SK-N-SH (cell line): ENCODE results near the gene UGGT2. TPM values are rescaled to one million over a fixed set of nuclear protein-coding genes. Genes with fewer than 3 reads are reported as not detected.

Source experiments
- CTCF ChIA-PET: fragments of 300-600, 350-600 bp; formaldehyde crosslinking; extraction: SDS; loops from one replicate; lab custom pipeline; 2021; lab: Yijun Ruan, JAX
- POLR2A ChIA-PET: fragments of 350-600 bp; sonication (Branson Sonifier 250); formaldehyde crosslinking; extraction: SDS; loops from one replicate; lab custom pipeline; 2020; ENCODE audit warnings: antibody characterized with exemption, inconsistent platforms; lab: Yijun Ruan, JAX
- DNase-seq: peaks from one replicate; pipeline ENCODE4 v3.0.0; 2012
- H2AFZ ChIP-seq: fragments of 200-600 bp; sonication (generic); 2 replicates; pipeline ENCODE4 v1.8.1; 2016; ENCODE audit warnings: antibody characterized with exemption, mild to moderate bottlenecking, low read depth
- H3F3A ChIP-seq: fragments of 200-600 bp; sonication (generic); replicated peaks from 2 replicates; pipeline ENCODE3; 2016; ENCODE audit warnings: antibody characterized with exemption, mild to moderate bottlenecking; ENCODE audit not compliant: insufficient read depth
- H3K27ac ChIP-seq, 2 experiments: fragments of 200-500 bp in 1 of 2; fragments of 200-600 bp in 1 of 2; sonication (Bioruptor generic) in 1 of 2; sonication (generic), shearing (Covaris generic) in 1 of 2; 2 replicates each; pipeline versions ENCODE4 v1.5.1 to v1.6.1; 2014 to 2016; ENCODE audit warnings: low read depth in 2 of 2, inconsistent platforms in 1 of 2, low read length in 1 of 2, mild to moderate bottlenecking in 1 of 2, mixed read lengths in 1 of 2
- H3K27me3 ChIP-seq: fragments of 200-600 bp; sonication (generic), shearing (Covaris generic); 2 replicates; pipeline ENCODE4 v1.6.1; 2016; ENCODE audit warnings: mixed run types; ENCODE audit not compliant: insufficient read depth
- H3K36me3 ChIP-seq, 2 experiments: fragments of 200-500 bp in 1 of 2; fragments of 200-600 bp in 1 of 2; sonication (Bioruptor generic) in 1 of 2; sonication (generic) in 1 of 2; replicated peaks in 1 of 2; 2 replicates each; pipeline versions ENCODE3 to v1.5.1; 2014 to 2016; ENCODE audit warnings: low read length in 1 of 2, mild to moderate bottlenecking in 1 of 2; ENCODE audit not compliant: insufficient read depth in 2 of 2, control insufficient read depth in 1 of 2
- H3K4me1 ChIP-seq, 2 experiments: fragments of 200-500 bp in 1 of 2; fragments of 200-600 bp in 1 of 2; sonication (Bioruptor generic) in 1 of 2; sonication (generic), shearing (Covaris generic) in 1 of 2; 2 replicates each; pipeline versions ENCODE4 v1.5.1 to v1.6.1; 2014 to 2016; ENCODE audit warnings: low read depth in 1 of 2, low read length in 1 of 2, mixed run types in 1 of 2; ENCODE audit not compliant: insufficient read depth in 2 of 2, control insufficient read depth in 1 of 2
- H3K4me2 ChIP-seq: fragments of 200-600 bp; sonication (generic), shearing (Covaris generic); 2 replicates; pipeline ENCODE4 v1.6.1; 2017; ENCODE audit warnings: mixed run types
- H3K4me3 ChIP-seq, 2 experiments: fragments of 200-500 bp in 1 of 2; fragments of 200-600 bp in 1 of 2; sonication (Bioruptor generic) in 1 of 2; sonication (generic), shearing (Covaris generic) in 1 of 2; 2 replicates each; pipeline versions ENCODE4 v1.5.1 to v1.8.1; 2014 to 2016; ENCODE audit warnings: low read depth in 2 of 2, inconsistent platforms in 1 of 2, low read length in 1 of 2, mild to moderate bottlenecking in 1 of 2, mixed read lengths in 1 of 2, moderate library complexity in 1 of 2
- H3K79me2 ChIP-seq: fragments of 200-600 bp; sonication (generic); 2 replicates; pipeline ENCODE4 v1.8.1; 2017; ENCODE audit warnings: mild to moderate bottlenecking; ENCODE audit not compliant: insufficient read depth
- H3K9ac ChIP-seq: fragments of 200-600 bp; sonication (generic); 2 replicates; pipeline ENCODE4 v1.6.1; 2017; ENCODE audit warnings: mixed run types
- H3K9me2 ChIP-seq: fragments of 200-600 bp; sonication (generic); 2 replicates; pipeline ENCODE4 v1.6.1; 2017; ENCODE audit warnings: mixed run types
- H3K9me3 ChIP-seq: fragments of 200-600 bp; sonication (generic); 2 replicates; pipeline ENCODE4 v1.6.1; 2017; ENCODE audit warnings: mixed run types, mild to moderate bottlenecking, moderate library complexity
- H4K20me1 ChIP-seq: fragments of 200-600 bp; sonication (generic); 2 replicates; pipeline ENCODE4 v1.6.1; 2017; ENCODE audit warnings: mild to moderate bottlenecking, mixed run types; ENCODE audit not compliant: insufficient read depth
- CHD2 ChIP-seq: fragments of 150-350 bp; IDR thresholded peaks from 2 replicates; pipeline ENCODE4 v1.6.1; 2018; ENCODE audit warnings: low read length; ENCODE audit not compliant: partially characterized antibody
- FOSL2 ChIP-seq: IDR thresholded peaks from 2 replicates; pipeline ENCODE4 v1.4.0; 2012; ENCODE audit warnings: low read depth, mild to moderate bottlenecking, moderate library complexity, borderline replicate concordance
- FOXJ3 ChIP-seq: sonication (generic); formaldehyde crosslinking; IDR thresholded peaks from 2 replicates; pipeline ENCODE4 v1.5.1; 2020; ENCODE audit warnings: mild to moderate bottlenecking, missing genetic modification reagents
- FOXM1 ChIP-seq: IDR thresholded peaks from 2 replicates; pipeline ENCODE4 v1.4.0; 2012; ENCODE audit warnings: low read depth, mild to moderate bottlenecking
- GABPA ChIP-seq: IDR thresholded peaks from 2 replicates; pipeline ENCODE4 v1.4.0; 2012; ENCODE audit warnings: low read depth, mild to moderate bottlenecking
- GATA2 ChIP-seq: sonication (generic); formaldehyde crosslinking; IDR thresholded peaks from 2 replicates; pipeline ENCODE4 v1.5.0; 2020; ENCODE audit warnings: mild to moderate bottlenecking, missing genetic modification reagents
- JUND ChIP-seq: IDR thresholded peaks from 2 replicates; pipeline ENCODE4 v1.4.0; 2012
- NRF1 ChIP-seq: IDR thresholded peaks from 2 replicates; pipeline ENCODE4 v1.6.1; 2012; ENCODE audit warnings: low read depth, mild to moderate bottlenecking, low read length
- RFX5 ChIP-seq: IDR thresholded peaks from 2 replicates; pipeline ENCODE4 v1.6.1; 2012; ENCODE audit warnings: mild to moderate bottlenecking, improper control_type of control experiment, low read length
- SMC3 ChIP-seq: IDR thresholded peaks from 2 replicates; pipeline ENCODE4 v1.6.1; 2012; ENCODE audit warnings: low read depth, low read length, improper control_type of control experiment
- TAF1 ChIP-seq: IDR thresholded peaks from 2 replicates; pipeline ENCODE4 v1.6.1; 2012; ENCODE audit warnings: low read depth, mild to moderate bottlenecking, low read length, moderate library complexity, borderline replicate concordance
- TCF12 ChIP-seq: IDR thresholded peaks from 2 replicates; pipeline ENCODE4 v1.4.0; 2012
- TEAD4 ChIP-seq: IDR thresholded peaks from 2 replicates; pipeline ENCODE4 v1.4.0; 2012; ENCODE audit warnings: mild to moderate bottlenecking, borderline replicate concordance; ENCODE audit not compliant: insufficient read depth
- USF1 ChIP-seq: IDR thresholded peaks from 2 replicates; pipeline ENCODE4 v1.4.0; 2012; ENCODE audit warnings: low read depth, borderline replicate concordance
- YY1 ChIP-seq: IDR thresholded peaks from 2 replicates; pipeline ENCODE4 v1.4.0; 2012; ENCODE audit warnings: low read depth, mild to moderate bottlenecking
- WGBS: methylation state at CpG from one replicate; pipeline ENCODE4 v1.1.6; 2017; ENCODE audit warnings: low lambda C conversion rate; 5-methylcytosine and 5-hydroxymethylcytosine counted together
- polyA plus RNA-seq, 3 experiments: library from polyadenylated mRNA; depleted of rRNA; stranded (reverse); fragments of >200 nt; gene quantifications; 2 replicates each; pipeline ENCODE4 v1.2.3, GENCODE V29; 2012
- TF ChIP-seq, protein P1 (sequence below): IDR thresholded peaks from 2 replicates; pipeline ENCODE4 v1.4.0; 2012; ENCODE audit warnings: low read depth

UGGT2 gene
- polyA plus RNA-seq, 1 of the 3 experiments (the other 2 are of a cell fraction) = 13.3 TPM

GRCh38 chr13:95784900-95785290 lies 268.3 kb downstream of the UGGT2 start:
- Histone ChIP-seq H3K9me3 (no peaks in the 10 kb centered on the region), H3K9ac (no peak overlapping the region), H3K4me3 (no peak overlapping the region), H3K27me3 (no peaks in the 10 kb centered on the region), H3K9me2 (no peaks in the 10 kb centered on the region), H3K27ac (peak overlapping the region; percentile 37 to 51; a peak in 3 of 4 replicates), H3F3A (peaks cover 2% of the 10 kb centered on the region), H3K4me1 (peaks cover 8 to 17% of the 10 kb centered on the region in 2 experiments; a peak in 3 of 4 replicates), H4K20me1 (no peaks in the 10 kb centered on the region), H2AFZ (no peak overlapping the region), H3K4me2 (peak overlapping the region; percentile 23; the same call in 1 of the 2 replicates), H3K36me3 (peaks cover 8 to 15% of the 10 kb centered on the region in 2 experiments), H3K79me2 (peaks cover 3% of the 10 kb centered on the region; the same call in 1 of the 2 replicates)
- DNase-seq = peak; percentile 26
- ChIA-PET POLR2A (no interaction called here), CTCF (interaction anchor here (1.5 kb wide), 1 partner anchor 15 kb away, joined by 4 read pairs; no protein-coding TSS in a partner anchor)
- WGBS = 67% methylated on average over 3 of the region's 3 CpGs
- no peak for TF ChIP-seq GABPA
- TF ChIP-seq GATA2 = peak; percentile 57; the same call in 1 of the 2 replicates
- TF ChIP-seq, protein P1, sequence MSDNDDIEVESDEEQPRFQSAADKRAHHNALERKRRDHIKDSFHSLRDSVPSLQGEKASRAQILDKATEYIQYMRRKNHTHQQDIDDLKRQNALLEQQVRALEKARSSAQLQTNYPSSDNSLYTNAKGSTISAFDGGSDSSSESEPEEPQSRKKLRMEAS = no peak
- TF ChIP-seq FOXM1 = no peak

DNA sequence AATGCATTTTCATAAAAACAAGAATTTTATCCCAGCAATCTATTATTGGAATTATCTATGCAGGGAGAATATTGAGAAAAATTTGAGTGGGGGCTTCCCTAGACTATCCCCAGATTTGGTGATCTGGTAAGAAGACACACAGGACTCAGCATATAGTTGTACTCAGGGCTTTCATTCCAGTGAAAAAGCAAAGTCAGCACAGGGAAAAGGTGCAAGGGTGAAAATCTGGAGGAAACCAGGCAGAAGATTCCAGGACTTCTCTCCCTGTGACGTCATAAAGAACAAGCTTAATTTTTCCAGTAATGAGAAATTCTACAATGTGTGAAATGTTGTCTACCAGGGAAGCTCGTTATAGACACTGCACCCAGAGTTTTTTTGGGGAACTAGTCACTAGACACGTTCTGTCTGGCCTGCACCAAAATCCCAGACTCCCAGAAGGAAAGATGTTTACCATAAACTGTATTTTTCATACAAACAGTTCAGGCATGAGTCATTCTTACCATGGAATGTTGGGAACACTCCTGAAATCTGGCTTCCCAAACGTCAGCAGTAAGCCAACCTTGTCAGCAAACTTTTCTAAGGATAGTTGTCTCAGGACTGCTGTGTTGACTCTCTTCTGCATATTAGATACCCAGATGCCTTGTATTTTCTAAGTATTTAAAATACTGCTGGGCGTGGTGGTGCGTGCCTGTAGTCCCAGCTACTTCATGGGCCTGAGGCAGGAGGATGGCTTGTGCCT lies 268.9 kb downstream of the UGGT2 start:
- Histone ChIP-seq H3K9me2 (no peaks in the 10 kb centered on the region), H4K20me1 (no peaks in the 10 kb centered on the region), H3K4me3 (no peak overlapping the region), H3K27me3 (no peaks in the 10 kb centered on the region), H2AFZ (no peak overlapping the region), H3K79me2 (peaks cover 3% of the 10 kb centered on the region; the same call in 1 of the 2 replicates), H3K27ac (peak overlapping the region; percentile 37 to 51), H3K9ac (no peak overlapping the region), H3K36me3 (peaks cover 8 to 13% of the 10 kb centered on the region in 2 experiments), H3K4me2 (peak overlapping the region; percentile 23; the same call in 1 of the 2 replicates), H3K4me1 (peaks cover 8 to 18% of the 10 kb centered on the region in 2 experiments; a peak in 3 of 4 replicates), H3F3A (peaks cover 2% of the 10 kb centered on the region), H3K9me3 (no peaks in the 10 kb centered on the region)
- POLR2A ChIA-PET = no interaction called here
- 67% methylated on average over 6 of the region's 6 CpGs for WGBS
- TF ChIP-seq TCF12 (no peak), SMC3 (no peak), FOSL2 (peak; percentile 45; the same call in 1 of the 2 replicates), USF1 (no peak), JUND (peak; percentile 43; the same call in 1 of the 2 replicates)
- CTCF ChIA-PET = interaction anchor here (1.5 kb wide), 2 partner anchors 15 to 50 kb away, joined by 4 to 6 read pairs; no protein-coding TSS in a partner anchor
- no peak for DNase-seq

GRCh38 chr13:95783747-95784146 lies 269.5 kb downstream of the UGGT2 start:
- ChIA-PET POLR2A (no interaction called here), CTCF (interaction anchor here (1.5 kb wide), 2 partner anchors 16 to 50 kb away, joined by 4 to 6 read pairs; no protein-coding TSS in a partner anchor)

More at GRCh38 chr13:95783747-95784146, 269.5 kb downstream of the UGGT2 start:
- H3K4me1 ChIP-seq = peaks cover 8 to 18% of the 10 kb centered on the region in 2 experiments; a peak in 3 of 4 replicates
- TF ChIP-seq RFX5 = no peak
- TF ChIP-seq TEAD4 = no peak
- no peak for TF ChIP-seq CHD2
- TF ChIP-seq FOXM1 = no peak
- TF ChIP-seq GABPA = no peak
- TF ChIP-seq USF1 = no peak
- no peak for TF ChIP-seq FOXJ3
- no peak for TF ChIP-seq TCF12
- no peak for TF ChIP-seq TAF1
- no peak for TF ChIP-seq NRF1
- no peak for TF ChIP-seq YY1
- H3K4me3 ChIP-seq = no peak overlapping the region
- H3K9me2 ChIP-seq = no peaks in the 10 kb centered on the region
- H3K9ac ChIP-seq = no peak overlapping the region
- peaks cover 2% of the 10 kb centered on the region for H3F3A ChIP-seq
- H3K27me3 ChIP-seq = no peaks in the 10 kb centered on the region
- H2AFZ ChIP-seq = no peak overlapping the region
- no peak overlapping the region for H3K4me2 ChIP-seq
- H3K9me3 ChIP-seq = no peaks in the 10 kb centered on the region
- no peak for DNase-seq
- peaks cover 3% of the 10 kb centered on the region; the same call in 1 of the 2 replicates for H3K79me2 ChIP-seq
- 94% methylated on average over 5 of the region's 5 CpGs for WGBS
- peak overlapping the region; percentile 37 to 51; a peak in 3 of 4 replicates for H3K27ac ChIP-seq
- peaks cover 8 to 13% of the 10 kb centered on the region in 2 experiments for H3K36me3 ChIP-seq
- H4K20me1 ChIP-seq = no peaks in the 10 kb centered on the region
